RWPE1 (cell line): ENCODE results near the gene RNU5B-1.
"Not testable (repeated sequence)": the region's sequence is repeated elsewhere in the genome, so short reads cannot be mapped to it uniquely, and the experiment has no call there.

Experiments
- CTCF ChIA-PET: fragments of 350-600 bp; sonication (Branson Sonifier 250); formaldehyde crosslinking; extraction: SDS; loops from one replicate; lab custom pipeline; 2021; lab: Yijun Ruan, JAX
- POLR2A ChIA-PET: fragments of 400-600 bp; formaldehyde crosslinking; extraction: SDS; loops from one replicate; lab custom pipeline; 2020; ENCODE audit warnings: antibody characterized with exemption; ENCODE audit not compliant: low non-redundant PET; lab: Yijun Ruan, JAX
- DNase-seq: peaks from one replicate; pipeline ENCODE4 v3.0.0; 2012; ENCODE audit warnings: low spot score
- H3K27ac ChIP-seq: fragments of 450-650 bp; 2 replicates; pipeline ENCODE4 v1.5.1; 2017
- TF ChIP-seq, protein P1 (sequence below): fragments of 450-650 bp; conservative IDR thresholded peaks from 2 replicates; pipeline ENCODE4 v1.5.1; 2017; ENCODE audit warnings: low read depth, mild to moderate bottlenecking

Gene RNU5B-1

DNA sequence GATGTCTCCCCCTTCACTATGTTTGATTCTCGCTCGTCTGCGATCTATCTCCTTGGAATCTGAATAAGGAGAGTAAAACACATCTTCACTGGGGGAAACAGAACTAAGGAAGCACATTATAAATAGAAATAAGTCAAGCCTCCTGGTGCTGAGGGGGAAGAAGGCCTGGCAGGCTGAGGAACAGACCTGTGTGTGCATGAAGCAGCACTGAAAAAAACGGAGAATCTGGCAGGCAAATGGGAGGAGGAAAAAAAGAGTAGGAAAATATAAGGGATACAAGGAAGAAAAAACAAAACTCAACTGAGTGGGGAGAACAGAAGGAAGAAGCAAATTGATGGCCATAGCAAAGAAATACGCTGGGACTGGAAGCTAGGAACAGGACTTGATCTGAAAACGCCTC lies 43.5 kb upstream of the RNU5B-1 start:
- ChIA-PET CTCF (interaction anchor here (2.2 kb wide), 1 partner anchor 10 kb away, joined by 6 read pairs; no protein-coding TSS in a partner anchor), POLR2A (no interaction called here)
- DNase-seq: no peak
- no peak overlapping the region for H3K27ac ChIP-seq
- TF ChIP-seq, protein P1, sequence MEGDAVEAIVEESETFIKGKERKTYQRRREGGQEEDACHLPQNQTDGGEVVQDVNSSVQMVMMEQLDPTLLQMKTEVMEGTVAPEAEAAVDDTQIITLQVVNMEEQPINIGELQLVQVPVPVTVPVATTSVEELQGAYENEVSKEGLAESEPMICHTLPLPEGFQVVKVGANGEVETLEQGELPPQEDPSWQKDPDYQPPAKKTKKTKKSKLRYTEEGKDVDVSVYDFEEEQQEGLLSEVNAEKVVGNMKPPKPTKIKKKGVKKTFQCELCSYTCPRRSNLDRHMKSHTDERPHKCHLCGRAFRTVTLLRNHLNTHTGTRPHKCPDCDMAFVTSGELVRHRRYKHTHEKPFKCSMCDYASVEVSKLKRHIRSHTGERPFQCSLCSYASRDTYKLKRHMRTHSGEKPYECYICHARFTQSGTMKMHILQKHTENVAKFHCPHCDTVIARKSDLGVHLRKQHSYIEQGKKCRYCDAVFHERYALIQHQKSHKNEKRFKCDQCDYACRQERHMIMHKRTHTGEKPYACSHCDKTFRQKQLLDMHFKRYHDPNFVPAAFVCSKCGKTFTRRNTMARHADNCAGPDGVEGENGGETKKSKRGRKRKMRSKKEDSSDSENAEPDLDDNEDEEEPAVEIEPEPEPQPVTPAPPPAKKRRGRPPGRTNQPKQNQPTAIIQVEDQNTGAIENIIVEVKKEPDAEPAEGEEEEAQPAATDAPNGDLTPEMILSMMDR: no peak

DNA sequence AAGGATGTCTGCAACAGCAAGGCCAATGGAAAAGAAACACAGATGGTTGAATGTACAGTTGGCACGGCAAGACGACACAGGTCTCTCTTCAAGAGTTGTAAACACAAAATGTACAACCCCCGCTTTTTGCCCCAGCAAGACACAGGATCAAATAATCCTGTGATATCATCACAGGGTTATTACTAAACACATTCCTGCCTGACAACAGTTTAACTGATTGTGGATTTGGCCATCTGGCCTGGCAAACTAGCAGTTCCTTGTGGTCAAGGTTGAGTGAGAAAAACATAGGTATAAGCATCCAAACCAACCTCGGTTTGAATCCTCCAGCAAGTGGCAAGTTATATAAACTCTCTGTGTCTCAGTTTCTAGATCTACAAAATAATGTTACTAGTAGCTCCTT lies 41.2 kb upstream of the RNU5B-1 start:
- no peak overlapping the region for H3K27ac ChIP-seq
- TF ChIP-seq, protein P1: no peak
- ChIA-PET POLR2A (no interaction called here), CTCF (interaction anchor here (2.2 kb wide), 1 partner anchor 8 kb away, joined by 6 read pairs; no protein-coding TSS in a partner anchor)
- DNase-seq: no peak

DNA sequence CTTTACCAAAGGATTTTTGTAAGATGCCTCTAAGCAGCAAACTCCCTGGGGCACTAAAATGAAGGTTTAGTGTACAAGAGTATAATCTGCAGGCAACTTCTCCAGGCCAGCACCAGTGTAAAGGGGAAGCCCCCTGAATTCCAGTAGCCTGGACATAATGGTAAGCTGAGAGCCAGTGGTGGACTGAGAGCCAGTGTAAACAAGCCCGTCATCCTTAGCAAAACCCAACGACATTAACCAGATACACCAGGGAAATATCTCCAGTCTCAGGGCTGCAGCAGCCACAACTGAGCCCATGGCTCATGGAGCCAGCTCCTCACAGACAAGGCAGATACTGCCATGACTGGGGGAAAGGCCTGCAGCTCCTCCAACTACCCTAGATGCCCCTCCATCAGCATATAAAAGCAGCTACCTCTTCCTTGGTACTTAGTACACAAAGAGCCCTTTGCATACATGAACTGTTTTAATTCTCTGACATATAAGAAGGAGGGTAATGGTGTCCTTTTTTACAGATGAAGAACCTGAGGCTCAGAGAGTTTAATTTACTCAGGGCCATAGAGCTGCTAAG lies 39.5 kb upstream of the RNU5B-1 start:
- TF ChIP-seq, protein P1: no peak
- ChIA-PET POLR2A (no interaction called here), CTCF (no interaction called here)
- H3K27ac ChIP-seq: no peak overlapping the region
- DNase-seq: no peak

DNA sequence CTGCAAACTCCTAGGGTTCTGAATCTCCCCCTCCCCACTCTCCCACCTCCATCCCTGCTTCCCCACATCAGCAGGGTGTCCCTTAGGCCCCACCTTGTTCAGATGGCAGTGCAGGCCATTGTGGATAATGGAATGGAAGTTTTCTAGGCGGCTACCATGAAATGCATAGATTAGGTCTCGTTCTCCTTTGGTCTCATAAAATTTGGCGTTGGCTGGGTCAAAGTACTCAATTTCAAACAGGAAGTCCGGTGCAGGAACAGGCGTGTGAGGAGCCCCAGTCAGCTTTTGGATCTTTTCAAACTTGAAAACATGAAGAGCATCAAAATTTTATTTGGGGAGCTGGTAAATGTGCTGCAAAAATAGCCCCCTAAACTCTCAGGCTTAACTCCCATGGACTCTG lies 38.0 kb upstream of the RNU5B-1 start:
- ChIA-PET POLR2A (no interaction called here), CTCF (no interaction called here)
- no peak overlapping the region for H3K27ac ChIP-seq
- DNase-seq: no peak
- TF ChIP-seq, protein P1: no peak

DNA sequence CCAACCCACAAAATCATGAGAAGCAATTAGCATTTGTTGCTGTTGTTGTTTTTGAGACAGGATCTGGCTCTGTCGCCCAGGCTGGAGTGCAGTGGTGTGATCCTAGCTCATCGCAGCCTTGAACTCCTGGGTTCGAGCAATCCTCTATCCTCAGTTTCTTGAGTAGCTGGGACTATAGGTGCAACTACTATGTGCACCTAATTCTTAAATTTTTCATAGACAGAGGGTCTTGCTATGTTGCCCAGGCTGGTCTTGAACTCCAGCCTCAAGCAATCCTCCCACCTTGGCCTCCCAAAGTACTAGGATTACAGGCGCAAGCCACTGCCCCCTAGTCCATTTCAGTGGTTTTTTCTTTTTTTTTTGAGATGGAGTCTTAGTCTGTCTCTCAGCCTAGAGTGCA lies 36.1 kb upstream of the RNU5B-1 start:
- TF ChIP-seq, protein P1: no peak
- no peak overlapping the region for H3K27ac ChIP-seq
- DNase-seq: no peak
- ChIA-PET POLR2A (no interaction called here), CTCF (interaction anchor here (1.5 kb wide), 1 partner anchor 117 kb away, joined by 3 read pairs; no protein-coding TSS in a partner anchor)

DNA sequence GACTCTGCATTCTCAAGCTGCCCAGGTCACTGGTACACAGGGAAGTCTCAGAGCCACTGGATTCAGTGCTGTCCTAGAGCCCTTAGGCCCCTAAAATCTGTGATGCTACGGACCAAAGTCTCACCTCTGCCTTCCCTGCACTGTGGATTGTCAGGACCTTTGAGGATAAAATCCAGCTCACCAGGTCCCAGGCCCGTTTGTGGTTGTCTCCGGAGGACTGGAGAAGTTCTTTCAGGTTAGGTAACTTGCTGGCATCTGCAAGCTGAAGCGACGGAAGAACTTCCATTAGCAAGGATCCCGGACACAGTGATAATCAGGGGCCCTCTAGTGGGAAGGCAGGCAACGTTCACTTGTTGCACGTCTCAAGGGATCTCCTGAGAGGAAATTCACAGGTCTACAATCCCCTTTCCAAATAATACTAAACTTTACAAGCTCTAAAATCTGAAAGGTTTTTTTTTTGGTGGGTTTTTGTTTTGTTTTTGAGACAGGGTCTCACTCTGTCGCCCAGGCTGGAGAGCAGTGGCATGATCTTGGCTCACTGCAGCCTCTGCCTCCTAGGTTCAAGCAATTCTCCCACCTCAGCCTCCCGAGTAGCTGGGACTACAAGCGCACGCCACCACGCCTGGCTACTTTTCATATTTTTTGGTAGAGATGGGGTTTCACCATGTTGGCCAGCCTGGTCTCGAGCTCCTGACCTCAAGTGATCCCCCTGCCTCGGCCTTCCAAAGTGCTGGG lies 33.5 kb upstream of the RNU5B-1 start:
- CTCF ChIA-PET: interaction anchor here (0.6 to 2.1 kb wide), 29 partner anchors 9 to 1971 kb away, joined by 3 to 19 read pairs (median 4); partner anchors contain the start of gene CILP
- H3K27ac ChIP-seq, POLR2A ChIA-PET: not testable (repeated sequence)
- peak; percentile 73 for DNase-seq
- TF ChIP-seq, protein P1: peak; percentile 89
